GM23338 (cell line): ENCODE measurements around the gene PPIAL4G. TPM values are rescaled to one million over a fixed set of nuclear protein-coding genes. Genes with fewer than 3 reads are reported as not detected.
"Not testable (repeated sequence)": the region's sequence is repeated elsewhere in the genome, so short reads cannot be mapped to it uniquely, and the experiment has no call there.

ENCODE experiments used
- ATAC-seq: fragments of 200-7000 bp; cut with Tn5 transposase; 3 replicates; pipeline ENCODE4 v1.9.1; 2020
- DNase-seq: peaks from one replicate; pipeline ENCODE4 v3.0.0-alpha.2; 2015; ENCODE audit warnings: low spot score
- H2AFZ ChIP-seq: fragments of 200-600 bp; sonication (generic); 2 replicates; pipeline ENCODE4 v1.8.0; 2016; ENCODE audit warnings: antibody characterized with exemption, mild to moderate bottlenecking, moderate library complexity
- H3F3A ChIP-seq: fragments of 200-600 bp; sonication (generic); replicated peaks from 2 replicates; pipeline ENCODE4 v1.8.0; 2017; ENCODE audit warnings: antibody characterized with exemption, mixed run types, low read depth
- H3K27ac ChIP-seq: fragments of 200-600 bp; sonication (generic); 2 replicates; pipeline ENCODE4 v1.6.1; 2016; ENCODE audit warnings: low read depth
- H3K27me3 ChIP-seq: fragments of 200-600 bp; sonication (generic); 2 replicates; pipeline ENCODE4 v1.8.0; 2016; ENCODE audit warnings: mild to moderate bottlenecking, mixed run types, moderate library complexity; ENCODE audit not compliant: insufficient read depth
- H3K36me3 ChIP-seq: fragments of 200-600 bp; sonication (generic); 2 replicates; pipeline ENCODE4 v1.8.0; 2016; ENCODE audit warnings: mild to moderate bottlenecking; ENCODE audit not compliant: insufficient read depth
- H3K4me1 ChIP-seq: fragments of 200-600 bp; sonication (generic); 2 replicates; pipeline ENCODE4 v1.8.0; 2016; ENCODE audit warnings: mild to moderate bottlenecking, moderate library complexity; ENCODE audit not compliant: insufficient read depth
- H3K4me2 ChIP-seq: fragments of 200-600 bp; sonication (generic); 2 replicates; pipeline ENCODE4 v1.7.1; 2017; ENCODE audit warnings: mixed run types
- H3K4me3 ChIP-seq: fragments of 200-600 bp; sonication (generic); 2 replicates; pipeline ENCODE4 v1.6.1; 2016; ENCODE audit warnings: mixed run types
- H3K79me2 ChIP-seq: fragments of 200-600 bp; sonication (generic); replicated peaks from 2 replicates; pipeline ENCODE4 v1.8.0; 2017; ENCODE audit warnings: mild to moderate bottlenecking; ENCODE audit not compliant: insufficient read depth
- H3K9me2 ChIP-seq: fragments of 200-600 bp; sonication (generic); 2 replicates; pipeline ENCODE4 v1.8.0; 2017; ENCODE audit not compliant: insufficient read depth
- H4K20me1 ChIP-seq: fragments of 200-600 bp; sonication (generic); replicated peaks from 2 replicates; pipeline ENCODE4 v1.8.0; 2017; ENCODE audit warnings: mild to moderate bottlenecking; ENCODE audit not compliant: insufficient read depth
- H3K27ac Mint-ChIP-seq: 2 replicates; pipeline ENCODE4 v1.8.0; 2020; ENCODE audit warnings: inconsistent platforms, mild to moderate bottlenecking, moderate library complexity, mixed read lengths
- H3K27me3 Mint-ChIP-seq: 3 replicates; pipeline ENCODE4 v1.8.0; 2022; ENCODE audit warnings: low read depth, mild to moderate bottlenecking, moderate library complexity, mixed read lengths, inconsistent platforms; ENCODE audit not compliant: insufficient read depth, poor library complexity
- H3K36me3 Mint-ChIP-seq: 3 replicates; pipeline ENCODE4 v1.8.0; 2021; ENCODE audit warnings: low read depth, mild to moderate bottlenecking, inconsistent platforms, moderate library complexity, mixed read lengths
- H3K4me1 Mint-ChIP-seq: 3 replicates; pipeline ENCODE4 v1.8.0; 2020; ENCODE audit warnings: mild to moderate bottlenecking, inconsistent platforms, mixed read lengths
- H3K4me3 Mint-ChIP-seq: 3 replicates; pipeline ENCODE4 v1.8.0; 2021; ENCODE audit warnings: moderate library complexity, mild to moderate bottlenecking, inconsistent platforms, mixed read lengths
- H3K9me3 Mint-ChIP-seq: 3 replicates; pipeline ENCODE4 v1.8.0; 2020; ENCODE audit warnings: moderate library complexity, mild to moderate bottlenecking, inconsistent platforms, mixed read lengths
- CREB1 ChIP-seq: fragments of 250-450 bp; sonication (Bioruptor Pico); IDR thresholded peaks from 2 replicates; pipeline ENCODE4 v1.5.0; 2020; ENCODE audit warnings: low read depth, mild to moderate bottlenecking, moderate library complexity
- JUNB ChIP-seq: IDR thresholded peaks from one replicate; pipeline ENCODE4 v1.6.1; 2016; ENCODE audit warnings: antibody characterized with exemption; ENCODE audit not compliant: unreplicated experiment
- POLR2AphosphoS5 ChIP-seq: IDR thresholded peaks from 2 replicates; pipeline ENCODE4 v1.6.1; 2016; ENCODE audit warnings: antibody characterized with exemption, low read depth
- ZNF114 ChIP-seq: fragments of 250-450 bp; sonication (Bioruptor Pico); IDR thresholded peaks from 2 replicates; pipeline ENCODE4 v1.5.0; 2020; ENCODE audit warnings: mild to moderate bottlenecking, moderate library complexity
- ZNF331 ChIP-seq: fragments of 250-450 bp; sonication (Bioruptor Pico); IDR thresholded peaks from 2 replicates; pipeline ENCODE4 v1.5.0; 2020; ENCODE audit warnings: low read depth, mild to moderate bottlenecking, moderate library complexity
- ZNF462 ChIP-seq: fragments of 250-450 bp; sonication (Bioruptor Pico); IDR thresholded peaks from 2 replicates; pipeline ENCODE4 v1.5.0; 2020; ENCODE audit warnings: mild to moderate bottlenecking, moderate library complexity
- polyA plus RNA-seq: library from polyadenylated mRNA; unstranded; fragments of >200 nt; fragmentation: Nextera tagmentation; extraction: Ambion mirVana; gene quantifications from 2 replicates; pipeline ENCODE4 v1.2.1, GENCODE V29; 2016
- total RNA-seq: library from RNA; depleted of rRNA; stranded (reverse); fragments of >200 nt; shearing (Covaris generic); gene quantifications from 2 replicates; pipeline ENCODE4 v1.2.3, GENCODE V29; 2014
- TF ChIP-seq, protein P1 (sequence below), 2 experiments: fragments of 200-600 bp in 1 of 2; sonication (generic) in 1 of 2; conservative IDR thresholded peaks; 2 replicates each; pipeline versions ENCODE4 v1.5.1 to v1.6.1; 2016 to 2017; ENCODE audit warnings: antibody characterized with exemption in 2 of 2, low read depth in 2 of 2, mild to moderate bottlenecking in 2 of 2, moderate library complexity in 1 of 2
- TF ChIP-seq, protein P2 (sequence below): IDR thresholded peaks from 2 replicates; pipeline ENCODE4 v1.6.1; 2016; ENCODE audit warnings: antibody characterized with exemption

Gene PPIAL4G
- total and polyA plus RNA-seq, 2 experiments from 2014 or later = not detected

- H3K9me3 Mint-ChIP-seq, H3K36me3 ChIP-seq, H3K79me2 ChIP-seq, H3F3A ChIP-seq, H3K9me2 ChIP-seq, H3K27me3 Mint-ChIP-seq, H2AFZ ChIP-seq, H3K27me3 ChIP-seq, DNase-seq, H4K20me1 ChIP-seq, H3K4me1 Mint-ChIP-seq, H3K4me1 ChIP-seq, H3K36me3 Mint-ChIP-seq: not testable (repeated sequence)
- Histone ChIP-seq H3K4me2 (peak overlapping the region; percentile 71; the same call in 1 of the 2 replicates), H3K27ac (peak overlapping the region; percentile 70; the same call in 1 of the 2 replicates), H3K4me3 (peak overlapping the region; percentile 41)
- Mint-ChIP-seq H3K27ac (peak overlapping the region; percentile 100), H3K4me3 (peak overlapping the region; percentile 72)
- ATAC-seq = peak; percentile 6
Measured at GRCh38 chr1:148523205-148524144, 40.4 kb upstream of the PPIAL4G start.

DNA sequence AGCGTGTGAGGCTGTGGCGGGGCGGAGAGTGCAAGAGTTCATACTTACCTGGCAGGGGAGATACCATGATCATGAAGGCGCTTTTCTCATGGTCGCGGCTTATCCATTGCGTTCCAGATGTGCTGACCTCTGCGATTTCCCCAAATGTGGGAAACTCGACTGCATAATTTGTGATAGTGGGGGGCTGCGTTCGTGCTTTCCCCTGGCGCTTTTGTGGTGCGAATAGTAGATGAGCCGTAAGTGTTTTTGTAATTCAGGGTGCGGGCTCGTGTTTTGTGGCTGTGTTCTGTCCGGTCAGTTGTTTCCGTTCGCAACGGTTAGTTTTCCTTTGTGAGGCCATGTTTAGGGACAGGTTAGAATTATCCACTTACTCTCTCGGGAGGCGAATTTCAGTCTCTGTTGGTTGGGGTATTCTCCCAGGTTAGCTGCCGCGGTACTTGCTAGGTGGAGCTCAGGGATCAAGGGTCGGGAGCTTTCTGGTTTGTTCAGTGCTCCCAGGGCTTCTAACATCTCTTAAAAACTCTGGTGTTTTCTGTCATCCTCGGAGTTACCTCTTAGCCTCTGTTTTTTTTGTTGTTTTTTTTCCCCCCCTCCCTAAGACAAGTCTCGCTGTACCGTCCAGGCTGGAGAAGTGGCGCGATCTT lies 39.6 kb upstream of the PPIAL4G start:
- peak; percentile 49 for TF ChIP-seq JUNB
- TF ChIP-seq CREB1 = peak; percentile 68; the same call in 1 of the 2 replicates
- TF ChIP-seq ZNF331 = peak; percentile 45
- TF ChIP-seq ZNF462 (CRISPR knock-in tag) = 0 out of 2 replicates have a peak, but pooled peaks have one; percentile 33
- TF ChIP-seq, protein P1, sequence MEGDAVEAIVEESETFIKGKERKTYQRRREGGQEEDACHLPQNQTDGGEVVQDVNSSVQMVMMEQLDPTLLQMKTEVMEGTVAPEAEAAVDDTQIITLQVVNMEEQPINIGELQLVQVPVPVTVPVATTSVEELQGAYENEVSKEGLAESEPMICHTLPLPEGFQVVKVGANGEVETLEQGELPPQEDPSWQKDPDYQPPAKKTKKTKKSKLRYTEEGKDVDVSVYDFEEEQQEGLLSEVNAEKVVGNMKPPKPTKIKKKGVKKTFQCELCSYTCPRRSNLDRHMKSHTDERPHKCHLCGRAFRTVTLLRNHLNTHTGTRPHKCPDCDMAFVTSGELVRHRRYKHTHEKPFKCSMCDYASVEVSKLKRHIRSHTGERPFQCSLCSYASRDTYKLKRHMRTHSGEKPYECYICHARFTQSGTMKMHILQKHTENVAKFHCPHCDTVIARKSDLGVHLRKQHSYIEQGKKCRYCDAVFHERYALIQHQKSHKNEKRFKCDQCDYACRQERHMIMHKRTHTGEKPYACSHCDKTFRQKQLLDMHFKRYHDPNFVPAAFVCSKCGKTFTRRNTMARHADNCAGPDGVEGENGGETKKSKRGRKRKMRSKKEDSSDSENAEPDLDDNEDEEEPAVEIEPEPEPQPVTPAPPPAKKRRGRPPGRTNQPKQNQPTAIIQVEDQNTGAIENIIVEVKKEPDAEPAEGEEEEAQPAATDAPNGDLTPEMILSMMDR (conservative IDR thresholded peaks at IDR 0.05; ENCODE audit: low read depth in 2 of 2) = 0 out of 4 replicates have a peak, but pooled peaks of 1 of the 2 experiments have one; percentile 10
- TF ChIP-seq, protein P2, sequence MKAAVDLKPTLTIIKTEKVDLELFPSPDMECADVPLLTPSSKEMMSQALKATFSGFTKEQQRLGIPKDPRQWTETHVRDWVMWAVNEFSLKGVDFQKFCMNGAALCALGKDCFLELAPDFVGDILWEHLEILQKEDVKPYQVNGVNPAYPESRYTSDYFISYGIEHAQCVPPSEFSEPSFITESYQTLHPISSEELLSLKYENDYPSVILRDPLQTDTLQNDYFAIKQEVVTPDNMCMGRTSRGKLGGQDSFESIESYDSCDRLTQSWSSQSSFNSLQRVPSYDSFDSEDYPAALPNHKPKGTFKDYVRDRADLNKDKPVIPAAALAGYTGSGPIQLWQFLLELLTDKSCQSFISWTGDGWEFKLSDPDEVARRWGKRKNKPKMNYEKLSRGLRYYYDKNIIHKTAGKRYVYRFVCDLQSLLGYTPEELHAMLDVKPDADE = peak; percentile 97
- 0 out of 2 replicates have a peak, but pooled peaks have one; percentile 14 for TF ChIP-seq ZNF114 (CRISPR knock-in tag)
- peak; percentile 99 for TF ChIP-seq POLR2AphosphoS5
- not testable (repeated sequence) for H3K36me3 Mint-ChIP-seq, H4K20me1 ChIP-seq, H3K4me1 Mint-ChIP-seq, H3K4me2 ChIP-seq, H3K4me1 ChIP-seq, H3K27me3 Mint-ChIP-seq, H3F3A ChIP-seq, H3K36me3 ChIP-seq, H3K9me3 Mint-ChIP-seq, H3K27me3 ChIP-seq, H2AFZ ChIP-seq, H3K9me2 ChIP-seq, H3K79me2 ChIP-seq
- peak overlapping the region; percentile 70; the same call in 1 of the 2 replicates for H3K27ac ChIP-seq
- H3K27ac Mint-ChIP-seq = peak overlapping the region; percentile 100
- H3K4me3 ChIP-seq = peak overlapping the region; percentile 39
- peak; percentile 96 for DNase-seq
- ATAC-seq = peak; percentile 92
- peak overlapping the region; percentile 72 for H3K4me3 Mint-ChIP-seq
